Transverse colon (tissue), 4 donors: ENCODE measurements around the gene STEAP2. TPM values are rescaled to one million over a fixed set of nuclear protein-coding genes. Genes with fewer than 3 reads are reported as not detected.

Source experiments
- DNase-seq: peaks from one replicate; pipeline ENCODE4 v3.0.0-alpha.2; 2019
- H3K27ac ChIP-seq, 4 donors: fragments of 200-600 bp; sonication (generic); 2 replicates each; pipeline ENCODE4 v1.5.1; 2016 to 2018; ENCODE audit warnings: inconsistent platforms in 4 of 4
- H3K27me3 ChIP-seq: fragments of 200-600 bp; sonication (generic); 2 replicates; pipeline ENCODE4 v1.5.1; 2017; ENCODE audit warnings: inconsistent platforms
- H3K36me3 ChIP-seq, 4 donors: fragments of 200-600 bp; sonication (generic); 2 replicates each; pipeline ENCODE4 v1.5.1; 2017 to 2019; ENCODE audit warnings: inconsistent platforms in 4 of 4
- H3K4me1 ChIP-seq, 4 donors: fragments of 200-600 bp; sonication (generic); 2 replicates each; pipeline ENCODE4 v1.5.1; 2017 to 2020; ENCODE audit warnings: inconsistent platforms in 4 of 4
- H3K4me3 ChIP-seq, 4 donors: fragments of 200-600 bp; sonication (generic); 1 replicate in 1 of 4; 2 replicates in 3 of 4; pipeline versions ENCODE4 v1.5.1 to v1.6.1; 2017 to 2019; ENCODE audit warnings: inconsistent platforms in 4 of 4
- H3K9me3 ChIP-seq, 2 donors: fragments of 200-600 bp; sonication (generic); 2 replicates each; pipeline ENCODE4 v1.5.1; 2017 to 2019; ENCODE audit warnings: inconsistent platforms in 2 of 2
- CTCF ChIP-seq, 5 experiments: fragments of 200-600 bp in 3 of 5; fragments of 450-650 bp in 2 of 5; sonication (generic) in 3 of 5; IDR thresholded peaks; 1 replicate in 2 of 5; 2 replicates in 3 of 5; pipeline ENCODE4 v1.5.1; 2016 to 2017; ENCODE audit warnings: antibody characterized with exemption in 5 of 5, inconsistent platforms in 3 of 5, mild to moderate bottlenecking in 2 of 5, moderate library complexity in 1 of 5
- EP300 ChIP-seq: sonication (generic); formaldehyde crosslinking; IDR thresholded peaks from one replicate; pipeline ENCODE4 v1.6.1; 2017; ENCODE audit warnings: antibody characterized with exemption, low read depth
- POLR2A ChIP-seq: fragments of 450-650 bp; IDR thresholded peaks from one replicate; pipeline ENCODE4 v1.6.1; 2016; ENCODE audit warnings: antibody characterized with exemption, mild to moderate bottlenecking, moderate library complexity
- POLR2AphosphoS5 ChIP-seq, 3 donors: sonication (generic); formaldehyde crosslinking; IDR thresholded peaks; one replicate each; pipeline ENCODE4 v1.6.1; 2016; ENCODE audit warnings: antibody characterized with exemption in 3 of 3
- WGBS, 2 donors: methylation state at CpG; one replicate each; pipeline ENCODE4 v1.1.5; 2018; ENCODE audit warnings: low coverage in 1 of 2; 5-methylcytosine and 5-hydroxymethylcytosine counted together
- in situ Hi-C, 4 donors: fragments of 200-750 bp; cut with MboI; loops; one replicate each; pipeline versions ENCODE4 v1.15.0 to v1.15.1; 2017; ENCODE audit warnings: low sequenced_read_pairs in 3 of 4, low pct_ligation_motif_present in 1 of 4, low pct_unique_long_range_greater_than_20kb in 1 of 4
- intact Hi-C: fragments of 100-400 bp; cut with DNase I; formaldehyde crosslinking; loops from one replicate; pipeline ENCODE4 v1.15.1; 2023; ENCODE audit warnings: low total_unique reads
- total RNA-seq, 4 donors: library from RNA; depleted of rRNA; stranded (reverse); fragments of >200 nt; gene quantifications; one replicate each; pipeline ENCODE4 v1.1.0, GENCODE V29; 2016

Gene STEAP2
- total RNA-seq, 4 donors from 2014 or later = 9.2 to 42.9 (median 27.9) TPM

GRCh38 chr7:90207956-90208355 is 3.6 kb upstream of the STEAP2 start:
- in situ Hi-C loops = no loop called here
- Histone ChIP-seq H3K4me3 (no peak overlapping the region), H3K27me3 (peaks cover 6% of the 10 kb centered on the region), H3K9me3 (no peaks in the 10 kb centered on the region), H3K36me3 (no peaks in the 10 kb centered on the region), H3K4me1 (peaks cover 0 to 15% (median under 1%) of the 10 kb centered on the region in 4 donors), H3K27ac (no peak overlapping the region)
- TF ChIP-seq POLR2AphosphoS5 (IDR thresholded peaks at IDR 0.05) (no peak), CTCF (IDR thresholded peaks at IDR 0.05) (no peak), EP300 (no peak), POLR2A (no peak)
- intact Hi-C loops = no loop called here
- WGBS, 2 donors = 86% methylated on average over 1 of the region's 1 CpG; no CpG with 5 or more reads in 1 of the 2 donors
- no peak for DNase-seq

DNA sequence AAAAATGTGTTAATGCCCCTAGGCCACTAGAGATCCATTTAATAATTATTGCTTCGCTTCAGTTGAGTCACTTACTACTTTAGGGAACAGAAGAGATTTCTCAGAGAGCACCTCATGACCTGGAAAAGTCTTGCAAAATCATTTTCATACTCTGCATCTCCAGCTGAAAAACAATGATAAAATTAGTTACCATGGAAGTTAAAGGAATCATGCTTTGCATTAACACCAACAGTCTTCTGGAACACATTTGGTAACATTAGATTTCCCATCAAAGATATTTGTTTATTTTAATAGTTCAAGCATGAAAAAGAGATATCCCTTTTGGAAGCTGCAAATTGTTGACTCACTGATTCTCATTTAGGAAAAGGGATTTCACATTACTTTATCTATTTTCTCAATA is 1.8 kb upstream of the STEAP2 start:
- 85 to 86% methylated on average over 1 of the region's 1 CpG for WGBS, 2 donors
- Histone ChIP-seq H3K27me3 (peaks cover 6% of the 10 kb centered on the region), H3K4me3 (no peak overlapping the region), H3K9me3 (no peaks in the 10 kb centered on the region), H3K27ac (no peak overlapping the region), H3K36me3 (no peaks in the 10 kb centered on the region), H3K4me1 (peaks cover 0 to 15% (median 1%) of the 10 kb centered on the region in 4 donors)
- in situ Hi-C loops = no loop called here
- no peak for TF ChIP-seq POLR2A
- TF ChIP-seq EP300 = no peak
- TF ChIP-seq POLR2AphosphoS5 (IDR thresholded peaks at IDR 0.05) = no peak
- TF ChIP-seq CTCF (IDR thresholded peaks at IDR 0.05) = no peak
- intact Hi-C loops = no loop called here
- no peak for DNase-seq

GRCh38 chr7:90210475-90210874 is 1.1 kb upstream of the STEAP2 start:
- H3K4me3 ChIP-seq = no peak overlapping the region
- no peaks in the 10 kb centered on the region for H3K36me3 ChIP-seq
- TF ChIP-seq CTCF (IDR thresholded peaks at IDR 0.05) = no peak
- TF ChIP-seq POLR2AphosphoS5 (IDR thresholded peaks at IDR 0.05) = no peak
- no peak for TF ChIP-seq EP300
- no peak for TF ChIP-seq POLR2A
- peaks cover 0 to 15% (median 1%) of the 10 kb centered on the region in 4 donors for H3K4me1 ChIP-seq
- DNase-seq = no peak
- WGBS, 2 donors = 77 to 79% methylated on average over 4 to 5 of the region's 5 CpGs
- peaks cover 6% of the 10 kb centered on the region for H3K27me3 ChIP-seq
- in situ Hi-C loops = no loop called here
- no peaks in the 10 kb centered on the region for H3K9me3 ChIP-seq
- intact Hi-C loops = no loop called here
- peak overlapping the region; percentile 84 to 90 (median 87) for H3K27ac ChIP-seq

- peak overlapping the region; percentile 84 to 90 (median 87) for H3K27ac ChIP-seq
- in situ Hi-C loops (no loop called here), intact Hi-C loops (no loop called here)
- DNase-seq = no peak
- peak overlapping the region; percentile 60 to 83 (median 63) for H3K4me3 ChIP-seq
- no peaks in the 10 kb centered on the region for H3K36me3 ChIP-seq
- TF ChIP-seq POLR2A (no peak), EP300 (no peak), POLR2AphosphoS5 (IDR thresholded peaks at IDR 0.05) (no peak), CTCF (IDR thresholded peaks at IDR 0.05) (no peak)
- no peaks in the 10 kb centered on the region for H3K9me3 ChIP-seq
- H3K4me1 ChIP-seq = peaks cover 0 to 15% (median 1%) of the 10 kb centered on the region in 4 donors
- WGBS, 2 donors = 26 to 46% methylated on average over 11 of the region's 11 CpGs
- H3K27me3 ChIP-seq = peaks cover 6% of the 10 kb centered on the region
Measured at GRCh38 chr7:90210981-90211380, 559 bp upstream of the STEAP2 start.
